Activated T-cell treated with anti-CD3 and anti-CD28 coated beads for 1 hour (primary cell): ENCODE data around the gene IQUB.
"Not testable (repeated sequence)": the region's sequence is repeated elsewhere in the genome, so short reads cannot be mapped to it uniquely, and the experiment has no call there.

ENCODE experiments used
- DNase-seq: peaks from one replicate; pipeline ENCODE4 v3.0.0-alpha.2; 2020; ENCODE audit warnings: low read depth

The IQUB gene

DNA sequence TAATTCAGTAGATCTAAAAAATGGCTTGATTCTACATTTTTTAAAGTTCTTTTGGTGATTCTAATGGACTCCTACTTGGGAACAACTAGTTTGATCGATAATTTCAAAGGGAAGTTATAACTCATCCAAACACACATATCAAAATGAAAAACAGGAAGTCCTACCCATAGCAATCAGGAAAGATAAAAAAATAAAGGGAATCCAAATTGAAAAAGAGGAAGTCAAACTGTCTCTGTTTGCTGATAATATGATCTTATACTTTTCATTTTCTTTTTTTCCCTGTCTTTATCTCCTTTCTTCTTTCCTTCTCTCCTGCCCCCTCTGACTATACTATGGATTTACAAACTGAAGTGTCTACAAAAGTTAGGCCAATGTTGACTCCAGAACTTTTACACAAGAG lies 118.8 kb downstream of the IQUB start:
- DNase-seq = no peak

DNA sequence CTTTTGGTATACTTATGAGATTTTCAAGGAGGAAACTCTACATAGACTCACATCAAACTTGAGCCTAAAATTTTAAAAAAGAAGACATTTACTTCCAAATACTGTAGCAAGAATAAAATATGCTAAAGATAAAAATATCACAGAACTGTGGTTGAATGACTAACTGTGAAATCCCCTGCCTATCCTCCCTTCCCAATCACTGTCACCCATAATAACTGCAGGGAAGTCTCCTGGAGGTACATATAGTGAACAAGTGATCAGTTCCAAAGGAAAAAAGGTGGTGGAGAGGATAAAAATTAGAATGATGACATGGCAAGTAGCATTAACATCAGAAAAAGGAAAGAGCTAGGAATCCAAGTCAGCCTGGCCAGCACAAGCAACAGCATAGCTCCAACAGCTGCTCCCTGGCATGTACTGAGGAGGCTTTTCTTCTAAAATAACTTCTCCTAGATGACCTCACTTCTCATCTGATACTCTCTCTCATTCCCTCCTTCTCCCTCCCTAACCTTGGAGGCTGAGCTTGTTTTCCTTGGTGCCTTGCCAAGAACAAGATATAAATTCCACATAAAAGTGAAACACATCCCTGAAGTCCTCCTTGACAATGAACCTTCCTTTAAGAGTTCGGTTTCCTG lies 124.0 kb downstream of the IQUB start:
- DNase-seq = no peak

DNA sequence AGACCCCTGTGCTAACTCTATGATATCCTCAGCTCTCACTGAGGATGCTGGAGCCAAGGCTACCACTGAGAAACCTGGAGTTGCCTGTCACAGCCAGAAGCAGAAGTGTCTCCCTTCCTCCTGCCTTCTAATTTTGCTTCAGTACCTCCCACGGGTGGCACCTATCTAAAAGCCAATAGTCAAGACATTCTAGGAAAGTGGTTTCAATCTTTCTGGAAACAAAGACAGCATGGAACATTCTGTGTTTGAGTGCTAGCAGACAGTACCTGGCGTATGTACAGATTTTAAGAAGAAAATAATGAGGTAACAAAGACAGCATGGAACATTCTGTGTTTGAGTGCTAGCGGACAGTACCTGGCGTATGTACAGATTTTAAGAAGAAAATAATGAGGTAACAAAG lies 126.4 kb downstream of the IQUB start:
- DNase-seq = not testable (repeated sequence)
